Islet of Langerhans (tissue), 1 donor: ENCODE results near the gene SPTAN1.
"Not testable (repeated sequence)": the region's sequence is repeated elsewhere in the genome, so short reads cannot be mapped to it uniquely, and the experiment has no call there.

ENCODE experiments used
- FAIRE-seq: peaks from one replicate; lab custom pipeline; 2011; peaks lifted over from hg19 to GRCh38; lab: Jason Lieb, UNC

SPTAN1 gene

GRCh38 chr9:128633601-128634000, 81.2 kb downstream of the SPTAN1 start:
- no peak for FAIRE-seq

- no peak for FAIRE-seq
Measured at GRCh38 chr9:128634111-128634510, 81.7 kb downstream of the SPTAN1 start.

DNA sequence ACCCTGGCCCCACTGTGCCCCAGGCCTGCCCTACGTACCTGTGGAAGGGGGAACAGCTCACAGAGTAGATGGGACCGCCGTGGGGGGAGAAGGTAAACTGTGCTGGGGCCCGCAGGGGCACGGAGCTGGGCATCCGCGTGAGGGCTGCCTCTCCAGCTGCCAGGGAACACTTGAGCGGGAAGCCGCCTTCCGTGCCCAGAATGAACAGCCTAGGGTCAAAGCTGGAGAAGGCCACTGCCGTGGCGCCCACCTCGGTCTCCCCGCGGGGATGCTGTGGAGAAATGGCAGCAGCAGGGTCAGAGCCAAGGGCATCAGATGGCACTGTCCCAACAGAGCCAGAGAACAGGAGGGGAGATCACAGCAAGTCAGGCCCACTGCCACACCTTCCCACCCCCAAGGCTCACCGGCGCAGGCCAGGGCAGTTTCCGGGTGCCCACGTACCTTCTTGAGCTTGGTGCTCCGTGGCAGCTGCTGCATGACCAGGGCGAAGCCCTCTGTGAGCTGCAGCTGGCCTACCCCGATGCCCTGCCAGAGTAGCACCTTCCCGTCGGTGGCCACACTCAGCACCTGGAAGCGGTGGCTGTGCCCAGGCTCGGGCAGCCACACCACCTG, 82.4 kb downstream of the SPTAN1 start:
- FAIRE-seq = no peak

- peak; percentile 80 for FAIRE-seq
Measured at GRCh38 chr9:128635266-128636023, 83.1 kb downstream of the SPTAN1 start.

- no peak for FAIRE-seq
Measured at GRCh38 chr9:128636024-128636390, 83.6 kb downstream of the SPTAN1 start.

GRCh38 chr9:128636556-128637530, 84.5 kb downstream of the SPTAN1 start:
- FAIRE-seq = no peak

DNA sequence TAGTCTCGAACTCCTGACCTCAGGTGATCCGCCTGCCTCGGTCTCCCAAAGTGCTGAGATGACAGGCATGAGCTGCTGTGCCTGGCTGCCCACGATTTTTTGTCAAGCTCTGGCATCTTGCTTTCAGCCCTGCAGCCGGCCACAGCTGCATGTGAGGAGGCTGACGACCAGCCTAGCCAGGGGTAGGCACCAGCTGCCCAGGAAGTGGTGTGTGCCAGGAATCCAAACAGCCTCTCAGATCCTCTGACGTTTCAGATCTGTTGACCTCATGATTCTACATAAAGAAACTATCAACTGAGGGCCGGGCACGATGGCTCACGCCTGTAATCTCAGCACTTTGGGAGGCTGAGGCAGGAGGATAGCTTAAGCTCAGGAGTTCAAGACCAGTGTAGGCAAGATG, 85.3 kb downstream of the SPTAN1 start:
- FAIRE-seq = no peak

DNA sequence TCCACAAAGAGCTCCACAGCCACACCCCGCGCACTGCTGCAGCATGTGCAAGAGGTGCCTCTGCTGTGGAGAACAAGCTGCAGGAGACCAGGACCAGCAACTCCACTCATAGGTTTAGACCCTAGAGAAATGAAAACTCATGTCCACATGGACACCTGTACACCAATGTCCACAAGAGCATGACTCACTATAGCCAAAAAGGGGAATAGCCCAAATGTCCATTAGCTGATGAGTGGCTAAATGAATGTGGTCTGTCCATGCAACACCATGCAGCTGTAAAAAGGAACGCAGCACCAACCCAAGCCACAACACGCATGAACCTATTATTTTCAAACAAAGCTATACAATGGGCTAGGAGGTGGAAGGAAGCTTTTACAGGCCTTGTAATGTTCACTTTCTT, 86.2 kb downstream of the SPTAN1 start:
- FAIRE-seq = no peak

DNA sequence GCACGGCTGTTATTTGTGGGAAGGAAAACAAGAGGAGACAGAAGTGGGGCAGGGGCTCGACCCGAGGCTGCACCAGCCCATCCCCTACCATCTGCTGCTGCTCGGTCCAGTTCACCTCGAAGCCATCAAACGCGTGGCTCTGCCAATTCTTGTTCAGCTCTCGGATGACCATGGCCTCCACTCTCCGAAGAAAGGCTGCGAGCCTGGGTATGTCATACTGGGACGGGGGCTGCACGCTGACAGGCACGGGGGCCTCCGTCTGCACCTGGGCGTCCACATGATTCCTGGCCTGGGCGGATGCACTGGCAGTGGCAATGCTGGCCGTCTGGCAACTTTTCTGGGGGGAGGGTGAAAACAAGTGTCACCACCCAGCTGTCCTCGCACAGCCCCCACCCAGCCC, 88.2 kb downstream of the SPTAN1 start:
- FAIRE-seq = no peak

GRCh38 chr9:128642675-128643245, 90.4 kb downstream of the SPTAN1 start:
- no peak for FAIRE-seq

DNA sequence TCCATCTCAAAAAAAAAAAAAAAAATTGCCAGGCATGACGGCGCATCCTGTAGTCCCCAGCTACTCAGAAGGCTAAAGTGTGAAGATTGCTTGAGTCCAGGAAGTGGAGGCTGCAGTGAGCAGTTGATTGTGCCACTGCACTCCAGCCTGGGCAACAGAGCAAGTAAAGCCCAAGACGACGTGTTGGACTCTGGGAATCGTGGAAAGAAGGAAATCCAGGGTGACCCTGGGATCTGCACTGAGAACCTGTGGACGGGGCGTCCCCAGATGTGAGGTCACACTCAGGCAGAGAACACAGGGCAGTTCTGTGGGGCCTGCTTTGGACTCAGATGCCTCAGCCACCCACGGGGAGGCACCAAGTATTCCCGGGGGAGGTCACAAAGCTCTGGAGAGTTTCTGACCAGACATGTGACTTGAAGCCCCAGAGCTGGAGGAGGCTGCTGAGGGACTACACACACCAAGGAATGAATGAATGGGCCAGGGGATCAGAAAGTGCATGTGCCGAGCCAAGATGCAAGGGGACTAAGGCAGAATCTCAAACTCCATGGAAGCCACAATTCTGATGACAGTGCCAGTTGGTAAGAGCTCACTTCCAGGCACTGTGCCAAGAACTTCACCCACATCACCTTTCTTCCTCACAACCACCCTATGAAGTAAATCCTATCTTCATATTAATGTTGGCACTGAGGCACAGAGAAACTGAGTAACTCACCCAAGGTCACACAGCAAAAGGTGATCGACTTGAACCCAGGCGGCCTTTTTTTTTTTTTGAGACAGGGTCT, 91.3 kb downstream of the SPTAN1 start:
- no peak for FAIRE-seq

- not testable (repeated sequence) for FAIRE-seq
Measured at GRCh38 chr9:128648206-128648605, 95.8 kb downstream of the SPTAN1 start.

GRCh38 chr9:128651798-128652197, 99.4 kb downstream of the SPTAN1 start:
- no peak for FAIRE-seq

DNA sequence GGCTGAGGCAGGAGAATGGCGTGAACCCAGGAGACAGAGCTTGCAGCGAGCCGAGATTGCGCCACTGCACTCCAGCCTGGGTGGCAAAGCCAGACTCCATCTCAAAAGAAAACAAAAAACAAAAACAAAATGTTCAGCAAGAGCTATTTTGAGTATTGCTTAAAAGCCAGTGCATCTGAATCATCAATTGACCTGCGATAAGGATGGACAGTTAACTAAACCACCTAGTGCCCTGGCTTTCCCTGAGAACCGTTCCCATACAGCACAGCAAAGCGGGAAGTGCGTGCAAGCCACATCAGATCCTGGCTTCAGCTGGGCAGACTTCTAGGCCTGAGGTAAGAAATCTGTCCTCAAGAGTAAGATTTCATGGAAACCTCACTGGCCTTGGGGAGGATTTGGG, 101.5 kb downstream of the SPTAN1 start:
- no peak for FAIRE-seq

GRCh38 chr9:128654481-128654880, 102.1 kb downstream of the SPTAN1 start:
- no peak for FAIRE-seq

DNA sequence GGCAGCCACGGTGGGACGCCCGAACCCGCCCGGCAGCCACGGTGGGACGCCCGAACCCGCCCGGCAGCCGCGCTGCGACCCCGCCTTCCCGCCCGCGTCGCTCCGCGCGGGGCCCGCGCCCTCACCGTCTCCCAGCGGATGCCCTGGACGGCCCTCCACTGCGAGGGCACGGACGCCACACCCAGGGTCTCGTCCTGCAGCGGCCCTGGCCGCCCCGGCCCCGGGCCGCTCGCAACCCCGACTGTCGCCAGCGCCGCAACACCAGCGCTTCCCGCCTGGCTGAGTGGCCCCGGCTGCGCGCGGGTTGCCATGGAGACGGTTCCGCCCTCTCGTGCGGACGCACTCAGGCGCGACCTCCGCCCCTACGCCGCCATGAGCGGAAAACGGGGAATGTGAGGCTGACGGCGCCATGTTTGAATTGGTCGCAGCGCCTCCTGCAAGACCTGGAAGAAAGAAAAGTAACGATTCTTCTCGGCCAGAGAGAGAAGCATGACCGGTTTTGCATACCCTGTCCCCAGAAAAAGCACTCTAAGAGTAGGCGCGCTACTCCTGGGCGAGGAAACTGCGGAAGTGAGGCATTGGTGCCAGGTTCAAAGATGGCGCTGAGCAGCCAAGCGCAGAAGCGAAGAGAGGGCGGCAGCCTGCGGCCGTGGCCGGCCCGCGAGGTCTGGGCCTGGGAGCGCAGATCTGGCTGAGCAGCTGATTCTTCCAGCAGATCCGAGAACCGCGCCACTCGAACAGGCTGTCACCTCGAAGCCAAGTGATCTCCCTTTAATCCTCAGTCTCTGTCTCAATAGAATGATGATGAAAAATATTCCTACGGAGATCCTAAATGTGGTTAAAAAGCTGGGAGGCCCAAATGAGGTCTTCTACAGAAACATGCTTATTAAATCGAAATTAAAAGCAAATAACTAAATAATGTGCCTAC, 104.3 kb downstream of the SPTAN1 start, which contains the start of gene DYNC2I2:
DYNC2I2 (minus strand) TSS at position 432 of the 928 bp plus-strand sequence; CDS start at position 311, 121 bp downstream.
- no peak for FAIRE-seq

- FAIRE-seq = no peak
Measured at GRCh38 chr9:128657344-128657704, 104.9 kb downstream of the SPTAN1 start.

DNA sequence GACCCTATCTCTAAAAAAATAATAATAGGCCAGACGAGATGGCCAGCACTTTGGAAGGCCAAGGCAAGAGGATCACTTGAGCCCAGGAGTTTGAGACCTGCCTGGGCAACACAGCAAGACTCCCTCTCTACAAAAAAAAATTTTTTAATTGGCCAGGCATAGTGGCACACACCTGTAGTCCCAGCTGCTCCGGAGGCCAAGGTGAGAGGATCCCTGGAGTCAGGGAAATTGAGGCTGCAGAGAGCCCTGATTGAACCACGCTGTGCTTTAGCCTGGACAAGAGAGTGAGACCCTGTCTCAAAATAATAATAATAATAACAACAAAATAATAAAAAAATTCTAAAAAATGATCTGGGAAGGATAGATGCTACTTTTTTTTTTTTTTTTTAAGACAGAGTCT, 105.4 kb downstream of the SPTAN1 start:
- FAIRE-seq = no peak

DNA sequence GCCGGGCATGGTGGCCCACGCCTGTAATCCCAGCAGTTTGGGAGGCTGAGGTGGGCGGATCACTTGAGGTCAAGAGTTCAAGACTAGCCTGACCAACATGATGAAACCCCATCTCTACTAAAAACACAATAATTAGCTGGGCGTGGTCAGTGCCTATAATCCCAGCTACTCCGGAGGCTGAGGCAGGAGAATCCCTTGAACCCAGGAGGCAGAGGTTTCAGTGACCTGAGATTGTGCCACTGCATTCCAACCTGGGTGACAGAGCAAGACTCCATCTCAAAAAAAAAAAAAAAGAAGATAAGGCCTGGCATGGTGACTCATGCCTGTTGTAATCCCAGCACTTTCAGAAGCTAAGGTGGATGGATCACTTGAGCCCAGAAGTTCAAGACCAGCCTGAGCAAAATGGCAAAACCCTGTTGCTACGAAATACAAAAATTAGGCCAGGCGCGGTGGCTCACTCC, 114.1 kb downstream of the SPTAN1 start:
- FAIRE-seq = not testable (repeated sequence)

DNA sequence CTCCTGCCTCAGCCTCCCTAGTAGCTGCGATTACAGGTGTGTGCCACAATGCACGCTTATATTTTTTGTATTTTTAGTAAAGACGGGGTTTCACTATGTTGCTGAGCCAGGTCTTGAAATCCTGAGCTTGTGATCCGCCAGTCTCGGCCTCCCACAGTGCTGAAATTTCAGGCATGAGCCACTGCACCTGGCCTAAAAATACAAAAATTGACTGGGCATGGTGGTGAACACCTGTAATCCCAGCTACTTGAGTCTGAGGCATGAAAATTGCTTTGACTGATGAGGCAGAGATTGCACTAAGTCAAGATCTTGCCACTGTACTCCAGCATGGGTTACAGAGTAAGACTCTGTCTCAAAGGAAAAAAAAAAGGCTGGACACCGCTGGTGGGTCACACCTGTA, 117.4 kb downstream of the SPTAN1 start:
- FAIRE-seq = no peak
